Stimulated activated CD8-positive, alpha-beta memory T cell treated with anti-CD3 and anti-CD28 coated beads, Interleukin-15, amount 100 ng/mL, for 1 hour (primary cell): Measurements from ENCODE around the gene ADARB2.
"Not testable (repeated sequence)": the region's sequence is repeated elsewhere in the genome, so short reads cannot be mapped to it uniquely, and the experiment has no call there.

Experiments used
- DNase-seq: peaks from one replicate; pipeline ENCODE4 v3.0.0-alpha.2; 2020; ENCODE audit warnings: low read depth

Gene ADARB2

GRCh38 chr10:1347962-1348772, 389.2 kb downstream of the ADARB2 start:
- no peak for DNase-seq

- DNase-seq: no peak
Measured at GRCh38 chr10:1347525-1347924, 389.8 kb downstream of the ADARB2 start.

- no peak for DNase-seq
Measured at GRCh38 chr10:1346201-1346600, 391.1 kb downstream of the ADARB2 start.

- no peak for DNase-seq
Measured at GRCh38 chr10:1345368-1345767, 392.0 kb downstream of the ADARB2 start.

- no peak for DNase-seq
Measured at GRCh38 chr10:1344846-1345245, 392.5 kb downstream of the ADARB2 start.

GRCh38 chr10:1344408-1344807, 392.9 kb downstream of the ADARB2 start:
- DNase-seq: no peak

GRCh38 chr10:1343176-1343575, 394.1 kb downstream of the ADARB2 start:
- DNase-seq: no peak

- DNase-seq: not testable (repeated sequence)
Measured at GRCh38 chr10:1341052-1341451, 396.3 kb downstream of the ADARB2 start.

- DNase-seq: no peak
Measured at GRCh38 chr10:1339396-1339795, 397.9 kb downstream of the ADARB2 start.

- no peak for DNase-seq
Measured at GRCh38 chr10:1335642-1336041, 401.7 kb downstream of the ADARB2 start.

GRCh38 chr10:1333981-1334380, 403.3 kb downstream of the ADARB2 start:
- DNase-seq: no peak

- no peak for DNase-seq
Measured at GRCh38 chr10:1331560-1331959, 405.8 kb downstream of the ADARB2 start.

GRCh38 chr10:1329622-1330021, 407.7 kb downstream of the ADARB2 start:
- no peak for DNase-seq

- DNase-seq: no peak
Measured at GRCh38 chr10:1328981-1329614, 408.2 kb downstream of the ADARB2 start.

- no peak for DNase-seq
Measured at GRCh38 chr10:1328161-1328823, 409.0 kb downstream of the ADARB2 start.

- DNase-seq: no peak
Measured at GRCh38 chr10:1327759-1328158, 409.6 kb downstream of the ADARB2 start.

GRCh38 chr10:1326514-1326913, 410.8 kb downstream of the ADARB2 start:
- DNase-seq: not testable (repeated sequence)

GRCh38 chr10:1324903-1325302, 412.4 kb downstream of the ADARB2 start:
- no peak for DNase-seq

GRCh38 chr10:1323951-1324350, 413.4 kb downstream of the ADARB2 start:
- DNase-seq: no peak

- DNase-seq: no peak
Measured at GRCh38 chr10:1320739-1321320, 416.5 kb downstream of the ADARB2 start.

GRCh38 chr10:1316809-1317143, 420.5 kb downstream of the ADARB2 start:
- DNase-seq: no peak

- no peak for DNase-seq
Measured at GRCh38 chr10:1316121-1316808, 421.1 kb downstream of the ADARB2 start.
